H1 (cell line): Measurements from ENCODE around the gene ADRB1.

Source experiments
- CEBPB ChIP-seq: IDR thresholded peaks from 2 replicates; pipeline ENCODE4 v1.6.1; 2012; ENCODE audit warnings: low read depth, low read length
- POLR2AphosphoS5 ChIP-seq: IDR thresholded peaks from 2 replicates; pipeline ENCODE4 v1.6.1; 2011; ENCODE audit warnings: low read depth, low read length
- SRF ChIP-seq: IDR thresholded peaks from 2 replicates; pipeline ENCODE4 v1.6.1; 2011; ENCODE audit warnings: mild to moderate bottlenecking, low read depth, low read length, moderate library complexity
- TAF1 ChIP-seq: IDR thresholded peaks from 2 replicates; pipeline ENCODE4 v1.6.1; 2011; ENCODE audit warnings: mild to moderate bottlenecking, low read depth, low read length
- TF ChIP-seq, protein P1 (sequence below), 3 experiments: IDR thresholded peaks; 1 replicate in 2 of 3; 2 replicates in 1 of 3; pipeline versions ENCODE4 v1.5.1 to v1.6.1; 2011; ENCODE audit warnings: low read length in 3 of 3, mild to moderate bottlenecking in 3 of 3, inconsistent platforms in 2 of 3, low read depth in 1 of 3, moderate library complexity in 1 of 3; ENCODE audit not compliant: insufficient read depth in 1 of 3; ENCODE audit errors: control extremely low read depth in 1 of 3

DNA sequence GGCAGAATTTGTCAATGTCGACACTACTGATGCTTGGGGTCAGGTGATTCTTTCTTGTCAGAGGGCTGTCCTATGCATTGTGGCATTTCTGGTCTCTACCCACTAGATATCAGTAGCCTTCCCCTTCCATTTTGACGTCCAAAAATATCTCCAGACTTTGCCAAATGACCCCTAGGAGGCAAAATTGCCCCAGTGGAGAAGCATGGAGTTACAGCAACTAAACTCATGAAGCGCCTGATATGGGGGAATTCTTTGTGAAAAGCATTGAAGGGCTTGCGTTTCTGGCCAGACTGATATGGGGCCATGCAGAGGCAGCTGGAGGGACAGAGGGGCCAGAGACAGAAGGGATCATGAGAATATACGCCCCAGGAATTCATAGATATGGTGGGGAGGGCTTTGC is 43.6 kb downstream of the ADRB1 start:
- TF ChIP-seq POLR2AphosphoS5: no peak
- no peak for TF ChIP-seq TAF1
- no peak for TF ChIP-seq SRF
- TF ChIP-seq CEBPB: no peak
- TF ChIP-seq, protein P1, sequence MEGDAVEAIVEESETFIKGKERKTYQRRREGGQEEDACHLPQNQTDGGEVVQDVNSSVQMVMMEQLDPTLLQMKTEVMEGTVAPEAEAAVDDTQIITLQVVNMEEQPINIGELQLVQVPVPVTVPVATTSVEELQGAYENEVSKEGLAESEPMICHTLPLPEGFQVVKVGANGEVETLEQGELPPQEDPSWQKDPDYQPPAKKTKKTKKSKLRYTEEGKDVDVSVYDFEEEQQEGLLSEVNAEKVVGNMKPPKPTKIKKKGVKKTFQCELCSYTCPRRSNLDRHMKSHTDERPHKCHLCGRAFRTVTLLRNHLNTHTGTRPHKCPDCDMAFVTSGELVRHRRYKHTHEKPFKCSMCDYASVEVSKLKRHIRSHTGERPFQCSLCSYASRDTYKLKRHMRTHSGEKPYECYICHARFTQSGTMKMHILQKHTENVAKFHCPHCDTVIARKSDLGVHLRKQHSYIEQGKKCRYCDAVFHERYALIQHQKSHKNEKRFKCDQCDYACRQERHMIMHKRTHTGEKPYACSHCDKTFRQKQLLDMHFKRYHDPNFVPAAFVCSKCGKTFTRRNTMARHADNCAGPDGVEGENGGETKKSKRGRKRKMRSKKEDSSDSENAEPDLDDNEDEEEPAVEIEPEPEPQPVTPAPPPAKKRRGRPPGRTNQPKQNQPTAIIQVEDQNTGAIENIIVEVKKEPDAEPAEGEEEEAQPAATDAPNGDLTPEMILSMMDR (IDR thresholded peaks at IDR 0.05; ENCODE audit: control extremely low read depth in 1 of 3, insufficient read depth in 1 of 3, low read depth in 1 of 3, low read length in 3 of 3): peak in 2 of 3 experiments; percentile 29 to 75; a peak in 3 of 4 replicates
